H1 (cell line): ENCODE results near the gene ITIH1. TPM values are rescaled to one million over a fixed set of nuclear protein-coding genes. Genes with fewer than 3 reads are reported as not detected.

Experiments
- EGR1 ChIP-seq: IDR thresholded peaks from 2 replicates; pipeline ENCODE4 v1.6.1; 2011; ENCODE audit warnings: low read depth, low read length, borderline replicate concordance
- EP300 ChIP-seq, 2 experiments: IDR thresholded peaks; 1 replicate in 1 of 2; 2 replicates in 1 of 2; pipeline ENCODE4 v1.6.1; 2011 to 2012; ENCODE audit warnings: low read depth in 2 of 2, low read length in 2 of 2, mild to moderate bottlenecking in 2 of 2, borderline replicate concordance in 1 of 2, inconsistent platforms in 1 of 2, moderate library complexity in 1 of 2
- SP1 ChIP-seq: IDR thresholded peaks from 2 replicates; pipeline ENCODE4 v1.6.1; 2011; ENCODE audit warnings: low read depth, low read length
- SRF ChIP-seq: IDR thresholded peaks from 2 replicates; pipeline ENCODE4 v1.6.1; 2011; ENCODE audit warnings: mild to moderate bottlenecking, low read depth, low read length, moderate library complexity
- TAF7 ChIP-seq: optimal IDR thresholded peaks from 2 replicates; pipeline ENCODE3; 2011; ENCODE audit warnings: low read depth, mild to moderate bottlenecking, inconsistent platforms, low read length, moderate library complexity, borderline replicate concordance
- polyA plus RNA-seq, 7 experiments: library from polyadenylated mRNA; depleted of rRNA in 3 of 7; stranded (reverse) in 5 of 7; unstranded in 2 of 7; fragments of >200 nt in 5 of 7; fragments of 200-250 nt in 2 of 7; gene quantifications; 1 replicate in 5 of 7; 2 replicates in 1 of 7; 4 replicates in 1 of 7; pipeline versions ENCODE4 v1.2.1 to v1.2.3, GENCODE V29; 2011 to 2013; ENCODE audit warnings: missing spikeins in 2 of 7, mixed read lengths in 2 of 7
- total RNA-seq: library from RNA; stranded (reverse); fragmentation: NEBNext Ultra II Directional; extraction: Animal tissue kit (Norgen Biotek cat#: 25700); gene quantifications from 2 replicates; pipeline ENCODE4 v1.2.1, GENCODE V29; 2021
- TF ChIP-seq, protein P1 (sequence below): fragments of 300-600 bp; sonication (generic); IDR thresholded peaks from 2 replicates; pipeline ENCODE4 v1.7.1; 2012; ENCODE audit warnings: low read length, moderate library complexity, mild to moderate bottlenecking, inconsistent platforms; ENCODE audit not compliant: insufficient replicate concordance

ITIH1 gene
- total and polyA plus RNA-seq, 2 of the 8 experiments (the other 6 are each of a cell fraction or from before 2014, with no cell fraction given): not detected

- TF ChIP-seq, protein P1, sequence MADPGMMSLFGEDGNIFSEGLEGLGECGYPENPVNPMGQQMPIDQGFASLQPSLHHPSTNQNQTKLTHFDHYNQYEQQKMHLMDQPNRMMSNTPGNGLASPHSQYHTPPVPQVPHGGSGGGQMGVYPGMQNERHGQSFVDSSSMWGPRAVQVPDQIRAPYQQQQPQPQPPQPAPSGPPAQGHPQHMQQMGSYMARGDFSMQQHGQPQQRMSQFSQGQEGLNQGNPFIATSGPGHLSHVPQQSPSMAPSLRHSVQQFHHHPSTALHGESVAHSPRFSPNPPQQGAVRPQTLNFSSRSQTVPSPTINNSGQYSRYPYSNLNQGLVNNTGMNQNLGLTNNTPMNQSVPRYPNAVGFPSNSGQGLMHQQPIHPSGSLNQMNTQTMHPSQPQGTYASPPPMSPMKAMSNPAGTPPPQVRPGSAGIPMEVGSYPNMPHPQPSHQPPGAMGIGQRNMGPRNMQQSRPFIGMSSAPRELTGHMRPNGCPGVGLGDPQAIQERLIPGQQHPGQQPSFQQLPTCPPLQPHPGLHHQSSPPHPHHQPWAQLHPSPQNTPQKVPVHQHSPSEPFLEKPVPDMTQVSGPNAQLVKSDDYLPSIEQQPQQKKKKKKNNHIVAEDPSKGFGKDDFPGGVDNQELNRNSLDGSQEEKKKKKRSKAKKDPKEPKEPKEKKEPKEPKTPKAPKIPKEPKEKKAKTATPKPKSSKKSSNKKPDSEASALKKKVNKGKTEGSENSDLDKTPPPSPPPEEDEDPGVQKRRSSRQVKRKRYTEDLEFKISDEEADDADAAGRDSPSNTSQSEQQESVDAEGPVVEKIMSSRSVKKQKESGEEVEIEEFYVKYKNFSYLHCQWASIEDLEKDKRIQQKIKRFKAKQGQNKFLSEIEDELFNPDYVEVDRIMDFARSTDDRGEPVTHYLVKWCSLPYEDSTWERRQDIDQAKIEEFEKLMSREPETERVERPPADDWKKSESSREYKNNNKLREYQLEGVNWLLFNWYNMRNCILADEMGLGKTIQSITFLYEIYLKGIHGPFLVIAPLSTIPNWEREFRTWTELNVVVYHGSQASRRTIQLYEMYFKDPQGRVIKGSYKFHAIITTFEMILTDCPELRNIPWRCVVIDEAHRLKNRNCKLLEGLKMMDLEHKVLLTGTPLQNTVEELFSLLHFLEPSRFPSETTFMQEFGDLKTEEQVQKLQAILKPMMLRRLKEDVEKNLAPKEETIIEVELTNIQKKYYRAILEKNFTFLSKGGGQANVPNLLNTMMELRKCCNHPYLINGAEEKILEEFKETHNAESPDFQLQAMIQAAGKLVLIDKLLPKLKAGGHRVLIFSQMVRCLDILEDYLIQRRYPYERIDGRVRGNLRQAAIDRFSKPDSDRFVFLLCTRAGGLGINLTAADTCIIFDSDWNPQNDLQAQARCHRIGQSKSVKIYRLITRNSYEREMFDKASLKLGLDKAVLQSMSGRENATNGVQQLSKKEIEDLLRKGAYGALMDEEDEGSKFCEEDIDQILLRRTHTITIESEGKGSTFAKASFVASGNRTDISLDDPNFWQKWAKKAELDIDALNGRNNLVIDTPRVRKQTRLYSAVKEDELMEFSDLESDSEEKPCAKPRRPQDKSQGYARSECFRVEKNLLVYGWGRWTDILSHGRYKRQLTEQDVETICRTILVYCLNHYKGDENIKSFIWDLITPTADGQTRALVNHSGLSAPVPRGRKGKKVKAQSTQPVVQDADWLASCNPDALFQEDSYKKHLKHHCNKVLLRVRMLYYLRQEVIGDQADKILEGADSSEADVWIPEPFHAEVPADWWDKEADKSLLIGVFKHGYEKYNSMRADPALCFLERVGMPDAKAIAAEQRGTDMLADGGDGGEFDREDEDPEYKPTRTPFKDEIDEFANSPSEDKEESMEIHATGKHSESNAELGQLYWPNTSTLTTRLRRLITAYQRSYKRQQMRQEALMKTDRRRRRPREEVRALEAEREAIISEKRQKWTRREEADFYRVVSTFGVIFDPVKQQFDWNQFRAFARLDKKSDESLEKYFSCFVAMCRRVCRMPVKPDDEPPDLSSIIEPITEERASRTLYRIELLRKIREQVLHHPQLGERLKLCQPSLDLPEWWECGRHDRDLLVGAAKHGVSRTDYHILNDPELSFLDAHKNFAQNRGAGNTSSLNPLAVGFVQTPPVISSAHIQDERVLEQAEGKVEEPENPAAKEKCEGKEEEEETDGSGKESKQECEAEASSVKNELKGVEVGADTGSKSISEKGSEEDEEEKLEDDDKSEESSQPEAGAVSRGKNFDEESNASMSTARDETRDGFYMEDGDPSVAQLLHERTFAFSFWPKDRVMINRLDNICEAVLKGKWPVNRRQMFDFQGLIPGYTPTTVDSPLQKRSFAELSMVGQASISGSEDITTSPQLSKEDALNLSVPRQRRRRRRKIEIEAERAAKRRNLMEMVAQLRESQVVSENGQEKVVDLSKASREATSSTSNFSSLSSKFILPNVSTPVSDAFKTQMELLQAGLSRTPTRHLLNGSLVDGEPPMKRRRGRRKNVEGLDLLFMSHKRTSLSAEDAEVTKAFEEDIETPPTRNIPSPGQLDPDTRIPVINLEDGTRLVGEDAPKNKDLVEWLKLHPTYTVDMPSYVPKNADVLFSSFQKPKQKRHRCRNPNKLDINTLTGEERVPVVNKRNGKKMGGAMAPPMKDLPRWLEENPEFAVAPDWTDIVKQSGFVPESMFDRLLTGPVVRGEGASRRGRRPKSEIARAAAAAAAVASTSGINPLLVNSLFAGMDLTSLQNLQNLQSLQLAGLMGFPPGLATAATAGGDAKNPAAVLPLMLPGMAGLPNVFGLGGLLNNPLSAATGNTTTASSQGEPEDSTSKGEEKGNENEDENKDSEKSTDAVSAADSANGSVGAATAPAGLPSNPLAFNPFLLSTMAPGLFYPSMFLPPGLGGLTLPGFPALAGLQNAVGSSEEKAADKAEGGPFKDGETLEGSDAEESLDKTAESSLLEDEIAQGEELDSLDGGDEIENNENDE: no peak
- TF ChIP-seq TAF7 (no peak), SP1 (no peak), SRF (no peak), EP300 (IDR thresholded peaks at IDR 0.05; ENCODE audit: borderline replicate concordance in 1 of 2, low read depth in 2 of 2, low read length in 2 of 2) (no peak), EGR1 (no peak)
Observed at GRCh38 chr3:52798376-52798977, 21.1 kb downstream of the ITIH1 start (continued).
